HepG2 (cell line): ENCODE results near the gene NUP62. TPM values are rescaled to one million over a fixed set of nuclear protein-coding genes. Genes with fewer than 3 reads are reported as not detected.

Experiments
- ASH2L ChIP-seq: fragments of 300-600, 200-600 bp; sonication (generic); IDR thresholded peaks from 2 replicates; pipeline ENCODE4 v1.7.0; 2017; ENCODE audit warnings: low read depth, mild to moderate bottlenecking, moderate library complexity, mixed read lengths, low read length; ENCODE audit not compliant: insufficient read length
- HMG20B ChIP-seq: conservative IDR thresholded peaks from 2 replicates; pipeline ENCODE4 v1.6.1; 2016; ENCODE audit warnings: missing genetic modification reagents, missing compliant biosample characterization
- JUND ChIP-seq: sonication (generic); formaldehyde crosslinking; IDR thresholded peaks from 2 replicates; pipeline ENCODE4 v1.8.0; 2022; ENCODE audit warnings: mild to moderate bottlenecking, missing genetic modification reagents
- KDM2A ChIP-seq: sonication (generic); formaldehyde crosslinking; IDR thresholded peaks from 2 replicates; pipeline ENCODE4 v1.4.0; 2020; ENCODE audit warnings: low read depth, missing genetic modification reagents, borderline replicate concordance
- KLF11 ChIP-seq: IDR thresholded peaks from 2 replicates; pipeline ENCODE4 v1.6.1; 2016; ENCODE audit warnings: missing compliant biosample characterization
- MTF2 ChIP-seq: sonication (generic); formaldehyde crosslinking; IDR thresholded peaks from 2 replicates; pipeline ENCODE4 v1.5.0; 2020; ENCODE audit warnings: missing genetic modification reagents, borderline replicate concordance
- MZF1 ChIP-seq: sonication (generic); formaldehyde crosslinking; IDR thresholded peaks from 2 replicates; pipeline ENCODE4 v1.8.1; 2023; ENCODE audit warnings: mild to moderate bottlenecking, missing genetic modification reagents, borderline replicate concordance
- SMAD1 ChIP-seq: sonication (generic); formaldehyde crosslinking; IDR thresholded peaks from 2 replicates; pipeline ENCODE4 v1.4.0; 2020; ENCODE audit warnings: missing genetic modification reagents, low read depth, mild to moderate bottlenecking, borderline replicate concordance
- YEATS4 ChIP-seq: sonication (generic); formaldehyde crosslinking; IDR thresholded peaks from 2 replicates; pipeline ENCODE4 v1.4.0; 2020; ENCODE audit warnings: missing genetic modification reagents, borderline replicate concordance
- ZMYM3 ChIP-seq: sonication (generic); formaldehyde crosslinking; IDR thresholded peaks from 2 replicates; pipeline ENCODE4 v1.5.1; 2020; ENCODE audit warnings: mild to moderate bottlenecking, missing genetic modification reagents
- ZNF350 ChIP-seq: sonication (generic); formaldehyde crosslinking; IDR thresholded peaks from 2 replicates; pipeline ENCODE4 v1.4.0; 2020; ENCODE audit warnings: mild to moderate bottlenecking, low read depth, missing genetic modification reagents, borderline replicate concordance
- ZNF501 ChIP-seq: sonication (generic); formaldehyde crosslinking; IDR thresholded peaks from 2 replicates; pipeline ENCODE4 v1.5.1; 2020; ENCODE audit warnings: mild to moderate bottlenecking, moderate library complexity, missing genetic modification reagents
- ZNF563 ChIP-seq: sonication (generic); formaldehyde crosslinking; IDR thresholded peaks from 2 replicates; pipeline ENCODE4 v1.8.0; 2022; ENCODE audit warnings: mild to moderate bottlenecking, moderate library complexity, missing genetic modification reagents
- ZNF724P ChIP-seq: sonication (generic); formaldehyde crosslinking; IDR thresholded peaks from 2 replicates; pipeline ENCODE4 v1.8.0; 2022; ENCODE audit warnings: missing genetic modification reagents, borderline replicate concordance
- polyA plus RNA-seq, 8 experiments: library from polyadenylated mRNA; depleted of rRNA in 3 of 8; stranded (reverse) in 7 of 8; unstranded in 1 of 8; fragments of >200 nt; fragmentation: Illumina TruSeq in 4 of 8; extraction: Trizol in 4 of 8; gene quantifications; 2 replicates each; pipeline versions ENCODE4 v1.2.1 to v1.2.3, GENCODE V29; 2011 to 2016; ENCODE audit warnings: low read depth in 4 of 8, missing spikeins in 1 of 8, mixed read lengths in 1 of 8; ENCODE audit not compliant: insufficient read depth in 1 of 8
- total RNA-seq, 5 experiments: library from RNA; depleted of rRNA; stranded (reverse); fragments of >200 nt; fragmentation: Illumina TruSeq; extraction: Trizol; gene quantifications; 2 replicates each; pipeline ENCODE4 v1.2.3, GENCODE V29; 2016; ENCODE audit warnings: low read depth in 1 of 5
- TF ChIP-seq, protein P1 (sequence below): sonication (generic); formaldehyde crosslinking; conservative IDR thresholded peaks from 2 replicates; pipeline ENCODE4 v1.8.1; 2023; ENCODE audit warnings: missing genetic modification reagents
- TF ChIP-seq, protein P2 (sequence below): IDR thresholded peaks from 2 replicates; pipeline ENCODE4 v1.6.1; 2016; ENCODE audit warnings: mild to moderate bottlenecking
- TF ChIP-seq, protein P3 (sequence below): sonication (generic); formaldehyde crosslinking; conservative IDR thresholded peaks from 2 replicates; pipeline ENCODE4 v1.4.0; 2020; ENCODE audit warnings: missing genetic modification reagents
- TF ChIP-seq, protein P4 (sequence below): sonication (generic); formaldehyde crosslinking; IDR thresholded peaks from 2 replicates; pipeline ENCODE4 v1.9.0; 2022; ENCODE audit warnings: missing genetic modification reagents, mild to moderate bottlenecking, borderline replicate concordance
- TF ChIP-seq, protein P5 (sequence below): sonication (generic); formaldehyde crosslinking; IDR thresholded peaks from 2 replicates; pipeline ENCODE4 v1.4.0; 2020; ENCODE audit warnings: missing genetic modification reagents

The NUP62 gene
- total and polyA plus RNA-seq, 2 of the 13 experiments (the other 11 are each of a cell fraction or from before 2014, with no cell fraction given) = 16.5 to 41.5 TPM

DNA sequence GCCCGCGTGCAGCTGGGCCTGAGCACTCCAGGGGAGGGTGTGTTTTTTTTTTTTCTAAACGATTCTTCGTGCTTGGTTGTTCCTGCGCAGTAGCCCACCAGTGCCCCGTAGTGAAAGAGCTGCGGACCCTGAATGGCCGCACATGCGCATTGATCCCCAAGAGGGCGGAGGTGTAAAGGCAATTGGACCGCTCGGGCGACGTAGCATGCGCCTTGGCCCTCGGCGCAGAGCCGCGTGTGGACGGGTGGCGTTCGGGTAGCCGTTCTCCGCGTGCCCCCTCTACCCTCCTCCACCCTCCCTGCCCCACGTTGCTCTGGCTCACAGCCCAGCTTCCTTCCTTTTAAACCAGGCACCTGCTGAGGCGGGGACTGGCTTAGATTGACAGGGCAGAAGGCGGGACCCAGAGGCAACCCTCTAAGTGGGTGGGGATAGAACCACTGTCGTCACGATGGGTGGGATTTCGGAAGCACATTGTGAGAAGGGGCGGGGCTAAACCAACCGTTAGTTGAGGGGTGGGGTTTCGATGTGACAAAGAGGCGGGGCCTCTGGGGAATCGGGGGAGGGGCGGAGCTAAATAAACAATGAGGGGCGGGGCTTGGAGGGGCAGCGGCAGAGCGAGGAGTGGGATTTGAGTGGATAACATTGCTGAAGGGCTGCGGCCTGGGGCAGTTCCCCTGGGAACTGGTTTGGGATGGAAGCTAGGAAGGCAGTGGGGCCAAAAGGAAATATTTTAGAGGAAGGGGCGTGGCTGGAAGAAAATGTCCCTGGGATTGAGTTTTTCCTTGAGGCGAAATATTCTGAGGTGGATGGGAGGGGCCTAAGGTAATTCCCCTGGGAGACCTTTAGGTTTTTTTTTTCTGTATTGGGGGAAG is 543 bp upstream of the NUP62 start (continued):
- TF ChIP-seq ZNF501 (CRISPR knock-in tag) = peak; percentile 92
- peak; percentile 74; the same call in 1 of the 2 replicates for TF ChIP-seq ZNF563
- peak; percentile 70; the same call in 1 of the 2 replicates for TF ChIP-seq ZNF724P
- TF ChIP-seq MTF2 = no peak
- TF ChIP-seq, protein P1, sequence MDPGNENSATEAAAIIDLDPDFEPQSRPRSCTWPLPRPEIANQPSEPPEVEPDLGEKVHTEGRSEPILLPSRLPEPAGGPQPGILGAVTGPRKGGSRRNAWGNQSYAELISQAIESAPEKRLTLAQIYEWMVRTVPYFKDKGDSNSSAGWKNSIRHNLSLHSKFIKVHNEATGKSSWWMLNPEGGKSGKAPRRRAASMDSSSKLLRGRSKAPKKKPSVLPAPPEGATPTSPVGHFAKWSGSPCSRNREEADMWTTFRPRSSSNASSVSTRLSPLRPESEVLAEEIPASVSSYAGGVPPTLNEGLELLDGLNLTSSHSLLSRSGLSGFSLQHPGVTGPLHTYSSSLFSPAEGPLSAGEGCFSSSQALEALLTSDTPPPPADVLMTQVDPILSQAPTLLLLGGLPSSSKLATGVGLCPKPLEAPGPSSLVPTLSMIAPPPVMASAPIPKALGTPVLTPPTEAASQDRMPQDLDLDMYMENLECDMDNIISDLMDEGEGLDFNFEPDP (CRISPR knock-in tag) = 0 out of 2 replicates have a peak, but pooled peaks have one; percentile 73
- TF ChIP-seq, protein P2, sequence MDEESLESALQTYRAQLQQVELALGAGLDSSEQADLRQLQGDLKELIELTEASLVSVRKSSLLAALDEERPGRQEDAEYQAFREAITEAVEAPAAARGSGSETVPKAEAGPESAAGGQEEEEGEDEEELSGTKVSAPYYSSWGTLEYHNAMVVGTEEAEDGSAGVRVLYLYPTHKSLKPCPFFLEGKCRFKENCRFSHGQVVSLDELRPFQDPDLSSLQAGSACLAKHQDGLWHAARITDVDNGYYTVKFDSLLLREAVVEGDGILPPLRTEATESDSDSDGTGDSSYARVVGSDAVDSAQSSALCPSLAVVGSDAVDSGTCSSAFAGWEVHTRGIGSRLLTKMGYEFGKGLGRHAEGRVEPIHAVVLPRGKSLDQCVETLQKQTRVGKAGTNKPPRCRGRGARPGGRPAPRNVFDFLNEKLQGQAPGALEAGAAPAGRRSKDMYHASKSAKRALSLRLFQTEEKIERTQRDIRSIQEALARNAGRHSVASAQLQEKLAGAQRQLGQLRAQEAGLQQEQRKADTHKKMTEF (CRISPR knock-in tag) = peak; percentile 95
- 0 out of 2 replicates have a peak, but pooled peaks have one; percentile 14 for TF ChIP-seq HMG20B (CRISPR knock-in tag)
- TF ChIP-seq JUND (CRISPR knock-in tag) = 0 out of 2 replicates have a peak, but pooled peaks have one; percentile 51
- 0 out of 2 replicates have a peak, but pooled peaks have one; percentile 49 for TF ChIP-seq KLF11 (CRISPR knock-in tag)
- 0 out of 2 replicates have a peak, but pooled peaks have one; percentile 37 for TF ChIP-seq ZMYM3 (CRISPR knock-in tag)
- TF ChIP-seq, protein P3, sequence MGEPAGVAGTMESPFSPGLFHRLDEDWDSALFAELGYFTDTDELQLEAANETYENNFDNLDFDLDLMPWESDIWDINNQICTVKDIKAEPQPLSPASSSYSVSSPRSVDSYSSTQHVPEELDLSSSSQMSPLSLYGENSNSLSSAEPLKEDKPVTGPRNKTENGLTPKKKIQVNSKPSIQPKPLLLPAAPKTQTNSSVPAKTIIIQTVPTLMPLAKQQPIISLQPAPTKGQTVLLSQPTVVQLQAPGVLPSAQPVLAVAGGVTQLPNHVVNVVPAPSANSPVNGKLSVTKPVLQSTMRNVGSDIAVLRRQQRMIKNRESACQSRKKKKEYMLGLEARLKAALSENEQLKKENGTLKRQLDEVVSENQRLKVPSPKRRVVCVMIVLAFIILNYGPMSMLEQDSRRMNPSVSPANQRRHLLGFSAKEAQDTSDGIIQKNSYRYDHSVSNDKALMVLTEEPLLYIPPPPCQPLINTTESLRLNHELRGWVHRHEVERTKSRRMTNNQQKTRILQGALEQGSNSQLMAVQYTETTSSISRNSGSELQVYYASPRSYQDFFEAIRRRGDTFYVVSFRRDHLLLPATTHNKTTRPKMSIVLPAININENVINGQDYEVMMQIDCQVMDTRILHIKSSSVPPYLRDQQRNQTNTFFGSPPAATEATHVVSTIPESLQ (CRISPR knock-in tag) = no peak
- TF ChIP-seq, protein P4, sequence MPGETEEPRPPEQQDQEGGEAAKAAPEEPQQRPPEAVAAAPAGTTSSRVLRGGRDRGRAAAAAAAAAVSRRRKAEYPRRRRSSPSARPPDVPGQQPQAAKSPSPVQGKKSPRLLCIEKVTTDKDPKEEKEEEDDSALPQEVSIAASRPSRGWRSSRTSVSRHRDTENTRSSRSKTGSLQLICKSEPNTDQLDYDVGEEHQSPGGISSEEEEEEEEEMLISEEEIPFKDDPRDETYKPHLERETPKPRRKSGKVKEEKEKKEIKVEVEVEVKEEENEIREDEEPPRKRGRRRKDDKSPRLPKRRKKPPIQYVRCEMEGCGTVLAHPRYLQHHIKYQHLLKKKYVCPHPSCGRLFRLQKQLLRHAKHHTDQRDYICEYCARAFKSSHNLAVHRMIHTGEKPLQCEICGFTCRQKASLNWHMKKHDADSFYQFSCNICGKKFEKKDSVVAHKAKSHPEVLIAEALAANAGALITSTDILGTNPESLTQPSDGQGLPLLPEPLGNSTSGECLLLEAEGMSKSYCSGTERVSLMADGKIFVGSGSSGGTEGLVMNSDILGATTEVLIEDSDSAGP (CRISPR knock-in tag) = peak; percentile 70
- peak; percentile 35; the same call in 1 of the 2 replicates for TF ChIP-seq ZNF350 (CRISPR knock-in tag)
- TF ChIP-seq, protein P5, sequence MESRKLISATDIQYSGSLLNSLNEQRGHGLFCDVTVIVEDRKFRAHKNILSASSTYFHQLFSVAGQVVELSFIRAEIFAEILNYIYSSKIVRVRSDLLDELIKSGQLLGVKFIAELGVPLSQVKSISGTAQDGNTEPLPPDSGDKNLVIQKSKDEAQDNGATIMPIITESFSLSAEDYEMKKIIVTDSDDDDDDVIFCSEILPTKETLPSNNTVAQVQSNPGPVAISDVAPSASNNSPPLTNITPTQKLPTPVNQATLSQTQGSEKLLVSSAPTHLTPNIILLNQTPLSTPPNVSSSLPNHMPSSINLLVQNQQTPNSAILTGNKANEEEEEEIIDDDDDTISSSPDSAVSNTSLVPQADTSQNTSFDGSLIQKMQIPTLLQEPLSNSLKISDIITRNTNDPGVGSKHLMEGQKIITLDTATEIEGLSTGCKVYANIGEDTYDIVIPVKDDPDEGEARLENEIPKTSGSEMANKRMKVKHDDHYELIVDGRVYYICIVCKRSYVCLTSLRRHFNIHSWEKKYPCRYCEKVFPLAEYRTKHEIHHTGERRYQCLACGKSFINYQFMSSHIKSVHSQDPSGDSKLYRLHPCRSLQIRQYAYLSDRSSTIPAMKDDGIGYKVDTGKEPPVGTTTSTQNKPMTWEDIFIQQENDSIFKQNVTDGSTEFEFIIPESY (CRISPR knock-in tag) = 0 out of 2 replicates have a peak, but pooled peaks have one; percentile 35
- TF ChIP-seq ASH2L = peak; percentile 74
- TF ChIP-seq MZF1 = no peak
- TF ChIP-seq KDM2A = peak; percentile 84
- peak; percentile 87; the same call in 1 of the 2 replicates for TF ChIP-seq YEATS4 (CRISPR knock-in tag)
- 0 out of 2 replicates have a peak, but pooled peaks have one; percentile 50 for TF ChIP-seq SMAD1
